Neural cell (in vitro differentiated cells): ENCODE results near the gene RNGTT. TPM values are rescaled to one million over a fixed set of nuclear protein-coding genes. Genes with fewer than 3 reads are reported as not detected.

ENCODE experiments used
- H2AFZ ChIP-seq: fragments of 200-600, 300-800 bp; sonication (generic), shearing (Covaris generic); 2 replicates; pipeline ENCODE4 v1.6.0; 2014; ENCODE audit warnings: low read depth, mild to moderate bottlenecking, antibody characterized with exemption, low read length, moderate library complexity
- H3F3A ChIP-seq: fragments of 200-600 bp; shearing (Covaris generic); 2 replicates; pipeline ENCODE4 v1.6.1; 2016; ENCODE audit warnings: mild to moderate bottlenecking, moderate library complexity, mixed read lengths, antibody characterized with exemption, low read length; ENCODE audit not compliant: insufficient read depth, poor library complexity, severe bottlenecking
- H3K27ac ChIP-seq: fragments of 200-600, 300-800 bp; sonication (generic), shearing (Covaris generic); 2 replicates; pipeline ENCODE4 v1.5.1; 2014; ENCODE audit warnings: mild to moderate bottlenecking, low read length, moderate library complexity
- H3K27me3 ChIP-seq: fragments of 300-800, 200-600 bp; sonication (generic), shearing (Covaris generic); 2 replicates; pipeline ENCODE4 v1.6.0; 2014; ENCODE audit warnings: mild to moderate bottlenecking, low read depth, low read length, moderate library complexity; ENCODE audit not compliant: insufficient read depth
- H3K36me3 ChIP-seq: fragments of 300-800, 200-600 bp; sonication (generic), shearing (Covaris generic); 2 replicates; pipeline ENCODE4 v1.5.1; 2014; ENCODE audit warnings: mild to moderate bottlenecking, antibody characterized with exemption, low read length, moderate library complexity; ENCODE audit not compliant: insufficient read depth
- H3K4me2 ChIP-seq: fragments of 300-800, 200-600 bp; sonication (generic), shearing (Covaris generic); 2 replicates; pipeline ENCODE4 v1.6.0; 2014; ENCODE audit warnings: mild to moderate bottlenecking, low read length
- H3K4me3 ChIP-seq: fragments of 300-800, 200-600 bp; sonication (generic), shearing (Covaris generic); 2 replicates; pipeline ENCODE4 v1.5.1; 2014; ENCODE audit warnings: mild to moderate bottlenecking, low read length, moderate library complexity
- H3K79me2 ChIP-seq: fragments of 200-600 bp; shearing (Covaris generic); replicated peaks from 2 replicates; pipeline ENCODE4 v1.6.0; 2014; ENCODE audit warnings: mild to moderate bottlenecking, low read length, moderate library complexity; ENCODE audit not compliant: insufficient read depth
- H3K9ac ChIP-seq: fragments of 300-800, 200-600 bp; sonication (generic), shearing (Covaris generic); 2 replicates; pipeline ENCODE4 v1.6.1; 2016; ENCODE audit warnings: mild to moderate bottlenecking, low read length, mixed read lengths
- H3K9me2 ChIP-seq: fragments of 200-600 bp; shearing (Covaris generic); 2 replicates; pipeline ENCODE4 v1.6.1; 2016; ENCODE audit warnings: mild to moderate bottlenecking, low read length, mixed read lengths; ENCODE audit not compliant: insufficient read depth
- H3K9me3 ChIP-seq: fragments of 200-600, 300-800 bp; sonication (generic), shearing (Covaris generic); 2 replicates; pipeline ENCODE4 v1.6.1; 2016; ENCODE audit warnings: mild to moderate bottlenecking, mixed run types, low read length, moderate library complexity, mixed read lengths
- H4K20me1 ChIP-seq: fragments of 200-600 bp; shearing (Covaris generic); 2 replicates; pipeline ENCODE4 v1.6.1; 2016; ENCODE audit warnings: mild to moderate bottlenecking, mixed run types; ENCODE audit not compliant: insufficient read depth
- CTCF ChIP-seq: fragments of 450-650 bp; IDR thresholded peaks from 2 replicates; pipeline ENCODE4 v1.5.1; 2014; ENCODE audit warnings: antibody characterized with exemption, mild to moderate bottlenecking, moderate library complexity; ENCODE audit not compliant: poor library complexity, severe bottlenecking
- EP300 ChIP-seq: fragments of 450-650 bp; conservative IDR thresholded peaks from 2 replicates; pipeline ENCODE4 v1.6.1; 2014; ENCODE audit warnings: antibody characterized with exemption, mild to moderate bottlenecking, moderate library complexity; ENCODE audit not compliant: poor library complexity, severe bottlenecking
- EZH2 ChIP-seq: fragments of 200-600, 300-800 bp; shearing (Covaris generic), sonication (generic); IDR thresholded peaks from 2 replicates; pipeline ENCODE4 v1.6.1; 2014; ENCODE audit warnings: antibody characterized with exemption, low read length, borderline replicate concordance, mild to moderate bottlenecking; ENCODE audit not compliant: insufficient read depth, poor library complexity, severe bottlenecking
- MXI1 ChIP-seq: fragments of 450-650 bp; conservative IDR thresholded peaks from 2 replicates; pipeline ENCODE4 v1.6.1; 2014; ENCODE audit warnings: antibody characterized with exemption, mild to moderate bottlenecking; ENCODE audit not compliant: poor library complexity, severe bottlenecking
- POLR2AphosphoS5 ChIP-seq: IDR thresholded peaks from 2 replicates; pipeline ENCODE4 v1.6.1; 2012
- RAD21 ChIP-seq: fragments of 450-650 bp; conservative IDR thresholded peaks from 2 replicates; pipeline ENCODE4 v1.6.1; 2014; ENCODE audit warnings: antibody characterized with exemption, mild to moderate bottlenecking, moderate library complexity
- SMC3 ChIP-seq: fragments of 450-650 bp; conservative IDR thresholded peaks from 2 replicates; pipeline ENCODE4 v1.6.1; 2014; ENCODE audit warnings: antibody characterized with exemption, mild to moderate bottlenecking, moderate library complexity; ENCODE audit not compliant: poor library complexity
- TAF1 ChIP-seq: IDR thresholded peaks from 2 replicates; pipeline ENCODE4 v1.6.1; 2012; ENCODE audit warnings: low read depth
- polyA plus RNA-seq: library from polyadenylated mRNA; depleted of rRNA; stranded (reverse); fragments of >200 nt; gene quantifications from 2 replicates; pipeline ENCODE4 v1.2.3, GENCODE V29; 2014
- TF ChIP-seq, protein P1 (sequence below): IDR thresholded peaks from 2 replicates; pipeline ENCODE4 v1.6.1; 2012; ENCODE audit warnings: borderline replicate concordance

RNGTT gene
- polyA plus RNA-seq, 1 donor from 2014 or later = 28.3 TPM

GRCh38 chr6:88708197-88708744 is 255.1 kb downstream of the RNGTT start:
- no peak overlapping the region for H2AFZ ChIP-seq
- no peaks in the 10 kb centered on the region for H3K79me2 ChIP-seq
- no peaks in the 10 kb centered on the region for H3K9me2 ChIP-seq
- no peaks in the 10 kb centered on the region for H4K20me1 ChIP-seq
- H3K36me3 ChIP-seq = no peaks in the 10 kb centered on the region
- H3K4me2 ChIP-seq = no peak overlapping the region
- H3K27me3 ChIP-seq = no peaks in the 10 kb centered on the region
- no peaks in the 10 kb centered on the region for H3K9me3 ChIP-seq
- no peak for TF ChIP-seq MXI1
- TF ChIP-seq POLR2AphosphoS5 = no peak
- no peak for TF ChIP-seq TAF1
- TF ChIP-seq CTCF = no peak
- no peak for TF ChIP-seq EP300
- TF ChIP-seq, protein P1, sequence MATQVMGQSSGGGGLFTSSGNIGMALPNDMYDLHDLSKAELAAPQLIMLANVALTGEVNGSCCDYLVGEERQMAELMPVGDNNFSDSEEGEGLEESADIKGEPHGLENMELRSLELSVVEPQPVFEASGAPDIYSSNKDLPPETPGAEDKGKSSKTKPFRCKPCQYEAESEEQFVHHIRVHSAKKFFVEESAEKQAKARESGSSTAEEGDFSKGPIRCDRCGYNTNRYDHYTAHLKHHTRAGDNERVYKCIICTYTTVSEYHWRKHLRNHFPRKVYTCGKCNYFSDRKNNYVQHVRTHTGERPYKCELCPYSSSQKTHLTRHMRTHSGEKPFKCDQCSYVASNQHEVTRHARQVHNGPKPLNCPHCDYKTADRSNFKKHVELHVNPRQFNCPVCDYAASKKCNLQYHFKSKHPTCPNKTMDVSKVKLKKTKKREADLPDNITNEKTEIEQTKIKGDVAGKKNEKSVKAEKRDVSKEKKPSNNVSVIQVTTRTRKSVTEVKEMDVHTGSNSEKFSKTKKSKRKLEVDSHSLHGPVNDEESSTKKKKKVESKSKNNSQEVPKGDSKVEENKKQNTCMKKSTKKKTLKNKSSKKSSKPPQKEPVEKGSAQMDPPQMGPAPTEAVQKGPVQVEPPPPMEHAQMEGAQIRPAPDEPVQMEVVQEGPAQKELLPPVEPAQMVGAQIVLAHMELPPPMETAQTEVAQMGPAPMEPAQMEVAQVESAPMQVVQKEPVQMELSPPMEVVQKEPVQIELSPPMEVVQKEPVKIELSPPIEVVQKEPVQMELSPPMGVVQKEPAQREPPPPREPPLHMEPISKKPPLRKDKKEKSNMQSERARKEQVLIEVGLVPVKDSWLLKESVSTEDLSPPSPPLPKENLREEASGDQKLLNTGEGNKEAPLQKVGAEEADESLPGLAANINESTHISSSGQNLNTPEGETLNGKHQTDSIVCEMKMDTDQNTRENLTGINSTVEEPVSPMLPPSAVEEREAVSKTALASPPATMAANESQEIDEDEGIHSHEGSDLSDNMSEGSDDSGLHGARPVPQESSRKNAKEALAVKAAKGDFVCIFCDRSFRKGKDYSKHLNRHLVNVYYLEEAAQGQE = no peak
- TF ChIP-seq EZH2 = no peak
- TF ChIP-seq SMC3 = no peak
- no peak overlapping the region for H3K9ac ChIP-seq
- no peaks in the 10 kb centered on the region for H3F3A ChIP-seq
- no peak overlapping the region for H3K4me3 ChIP-seq
- H3K27ac ChIP-seq = no peak overlapping the region

- TF ChIP-seq POLR2AphosphoS5 (no peak), TAF1 (no peak), SMC3 (no peak), EP300 (no peak), RAD21 (no peak), CTCF (no peak), EZH2 (no peak), MXI1 (no peak)
- TF ChIP-seq, protein P1 = no peak
- H3K27ac ChIP-seq = no peak overlapping the region
- H3K79me2 ChIP-seq = no peaks in the 10 kb centered on the region
- no peaks in the 10 kb centered on the region for H4K20me1 ChIP-seq
- no peaks in the 10 kb centered on the region for H3F3A ChIP-seq
- no peaks in the 10 kb centered on the region for H3K27me3 ChIP-seq
- H3K4me2 ChIP-seq = no peak overlapping the region
- H3K36me3 ChIP-seq = no peaks in the 10 kb centered on the region
- no peaks in the 10 kb centered on the region for H3K9me3 ChIP-seq
- no peaks in the 10 kb centered on the region for H3K9me2 ChIP-seq
- H3K4me3 ChIP-seq = no peak overlapping the region
- H2AFZ ChIP-seq = no peak overlapping the region
- H3K9ac ChIP-seq = no peak overlapping the region
Measured at GRCh38 chr6:88705601-88706000, 257.8 kb downstream of the RNGTT start.
